HG03520 (cell line): Measurements from ENCODE around the gene EFCAB6.

Experiments
- ATAC-seq: cut with Tn5 transposase; IDR thresholded peaks from one replicate; pipeline ENCODE4 v1.9.1; 2021; ENCODE audit warnings: mild to moderate bottlenecking, moderate library complexity; ENCODE audit not compliant: unreplicated experiment

Gene EFCAB6

DNA sequence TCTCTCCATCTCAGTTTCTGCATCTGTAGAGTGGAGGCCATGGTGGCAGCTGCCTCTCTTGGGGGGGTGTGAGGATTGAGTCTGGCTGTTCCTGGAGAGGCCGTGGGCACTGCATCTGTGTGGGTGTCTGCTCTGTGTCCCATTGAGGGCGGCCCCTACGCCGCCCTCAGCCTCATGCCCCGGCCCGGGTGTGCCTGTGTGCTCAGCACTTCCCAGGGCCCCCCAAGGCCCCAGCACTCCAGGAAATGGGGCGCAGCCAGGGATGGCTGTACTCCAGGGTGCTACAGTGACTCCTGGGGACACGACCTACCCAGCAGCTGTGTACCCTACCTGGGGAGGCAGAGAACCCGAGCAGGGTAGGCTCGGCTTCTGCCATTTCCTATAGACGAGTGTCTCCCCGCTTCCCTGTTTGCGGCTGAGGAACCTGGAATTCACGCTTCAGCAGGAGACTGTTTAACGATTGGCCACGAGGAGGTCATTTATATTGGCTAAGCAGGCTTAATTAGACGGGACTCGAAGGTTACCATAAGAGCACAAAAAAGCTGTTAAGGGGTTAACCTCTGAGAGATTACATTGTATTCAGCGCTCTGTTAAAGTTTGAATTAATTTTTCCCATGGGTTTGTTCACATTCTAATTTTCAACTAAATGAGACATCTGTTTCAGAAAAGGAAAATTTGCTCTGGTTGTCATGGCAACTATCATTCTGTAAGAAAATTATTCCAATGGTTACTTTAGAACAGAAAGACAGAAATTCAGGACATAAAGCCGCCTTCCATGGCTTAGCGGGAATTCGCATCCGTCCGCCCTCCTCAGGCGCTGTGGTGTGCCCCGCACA is 323.9 kb downstream of the EFCAB6 start:
- no peak for ATAC-seq

DNA sequence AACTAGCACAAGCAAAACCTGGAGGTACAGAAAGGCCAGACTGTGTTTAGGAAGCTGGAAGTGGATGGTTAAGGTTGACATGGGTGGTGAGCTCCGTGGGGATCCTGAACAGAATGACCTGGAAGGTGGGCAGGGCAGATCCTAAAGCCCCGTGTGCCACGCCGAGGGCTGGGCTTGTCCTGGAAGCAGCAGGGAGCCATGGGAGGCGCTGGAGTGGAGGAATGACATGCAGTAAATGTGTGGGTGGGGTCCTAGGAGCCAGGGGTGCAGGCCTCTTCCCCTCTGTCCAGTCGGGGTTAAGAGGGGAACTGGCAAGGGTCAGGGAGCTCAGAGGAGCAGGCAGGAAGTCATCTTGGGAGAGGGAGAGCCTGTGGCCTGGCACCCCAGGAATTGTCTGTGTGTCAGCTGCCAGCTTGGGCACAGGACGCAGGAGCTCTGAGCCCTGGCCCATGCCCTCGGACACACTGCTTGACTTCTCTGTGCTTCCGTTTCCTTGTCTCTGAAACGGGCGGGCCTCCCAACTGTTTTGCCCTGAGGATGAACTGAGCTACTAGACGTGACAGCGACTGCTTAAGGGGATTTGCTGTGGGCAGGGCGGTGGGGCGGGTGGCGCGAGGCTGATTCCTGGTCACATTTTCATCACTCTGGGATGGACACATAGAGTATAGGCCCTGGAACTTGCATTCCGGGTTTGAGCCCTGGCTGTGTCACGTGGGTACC is 324.6 kb downstream of the EFCAB6 start:
- no peak for ATAC-seq

DNA sequence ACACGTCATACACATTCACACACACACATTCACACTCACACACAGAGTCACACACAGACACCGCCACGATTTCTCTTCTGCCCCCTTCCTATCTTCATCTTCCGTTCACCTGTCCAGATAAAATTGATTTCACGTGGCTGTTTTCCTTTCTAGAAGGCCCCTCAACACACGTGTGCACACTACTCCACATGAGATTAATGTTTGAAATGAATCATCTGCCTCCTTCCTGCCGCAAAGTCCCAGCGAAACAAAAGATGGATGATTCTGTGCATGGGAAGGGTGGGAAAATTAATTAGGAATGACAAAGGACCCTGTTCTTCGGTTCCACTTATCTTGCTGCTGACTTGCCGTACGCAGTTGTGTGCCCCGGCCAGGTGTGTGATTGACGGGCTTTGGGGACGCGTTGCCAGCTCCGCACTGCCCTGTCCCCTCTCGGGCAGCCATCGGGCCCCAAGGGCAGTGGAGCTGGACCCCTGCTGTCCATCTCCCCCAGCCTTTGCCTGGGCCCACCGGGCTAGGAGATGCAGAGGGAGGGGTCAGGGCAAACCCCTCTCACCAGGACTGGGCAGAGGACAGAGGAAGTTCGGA is 326.5 kb downstream of the EFCAB6 start:
- no peak for ATAC-seq

DNA sequence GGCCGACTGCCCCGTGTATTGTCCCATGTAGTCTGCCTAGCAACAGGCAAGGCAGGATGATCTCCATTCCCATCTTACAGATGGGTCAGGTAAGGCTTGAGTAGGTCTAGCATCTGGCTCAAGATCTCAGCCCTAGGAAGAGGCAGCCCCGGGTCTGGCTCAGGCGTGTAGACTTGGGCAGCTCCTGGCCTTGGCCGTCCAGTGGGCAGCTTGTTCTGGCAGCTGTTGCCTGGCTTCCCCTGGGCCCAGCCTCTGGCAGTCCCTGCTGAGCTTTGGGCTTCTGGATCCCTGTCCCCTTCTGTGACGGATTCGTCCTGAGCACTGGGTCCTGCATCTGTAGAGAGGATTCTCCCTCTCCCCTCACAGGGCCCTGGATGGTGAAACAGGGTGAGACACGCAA is 327.9 kb downstream of the EFCAB6 start:
- no peak for ATAC-seq

DNA sequence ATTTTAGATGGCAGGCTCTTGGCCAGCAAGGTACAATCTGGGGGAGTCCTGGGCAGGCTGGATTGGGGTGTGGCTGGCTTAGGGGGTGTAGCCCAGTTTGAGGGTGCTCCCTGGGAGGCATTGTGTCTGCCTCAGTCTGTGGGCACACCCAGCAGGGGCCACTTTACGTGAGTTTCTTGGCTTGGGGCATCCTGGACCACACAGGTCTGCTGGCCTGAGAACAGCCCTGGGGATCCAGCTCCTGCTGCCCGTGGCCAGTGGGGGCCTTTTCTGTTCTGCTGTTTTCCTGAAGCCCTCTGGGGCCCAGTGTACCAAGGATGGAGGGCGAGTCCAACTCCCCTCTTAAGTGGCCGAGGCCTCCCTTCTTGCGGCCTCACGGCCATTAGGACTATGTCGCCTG is 328.4 kb downstream of the EFCAB6 start:
- no peak for ATAC-seq

DNA sequence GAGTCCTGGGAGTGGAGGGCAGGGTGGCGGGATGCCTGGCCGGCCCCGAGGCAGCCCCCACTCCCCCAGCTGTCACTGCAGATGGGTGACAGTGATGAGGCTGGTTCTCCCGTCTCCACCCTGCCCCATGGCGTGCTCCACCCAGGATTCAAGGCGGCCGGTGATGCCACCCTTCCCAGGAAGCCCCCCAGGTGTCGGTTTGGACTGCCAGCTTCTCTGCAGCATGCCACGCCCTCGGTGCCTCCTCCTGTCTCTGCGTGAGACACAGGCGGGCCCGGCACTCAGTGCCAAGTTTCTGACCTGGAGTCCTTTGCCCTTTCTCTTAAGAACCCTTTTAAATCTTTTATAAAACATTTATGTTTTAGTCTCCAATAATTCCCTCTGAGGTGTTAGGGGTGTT is 328.8 kb downstream of the EFCAB6 start:
- ATAC-seq, result no peak

DNA sequence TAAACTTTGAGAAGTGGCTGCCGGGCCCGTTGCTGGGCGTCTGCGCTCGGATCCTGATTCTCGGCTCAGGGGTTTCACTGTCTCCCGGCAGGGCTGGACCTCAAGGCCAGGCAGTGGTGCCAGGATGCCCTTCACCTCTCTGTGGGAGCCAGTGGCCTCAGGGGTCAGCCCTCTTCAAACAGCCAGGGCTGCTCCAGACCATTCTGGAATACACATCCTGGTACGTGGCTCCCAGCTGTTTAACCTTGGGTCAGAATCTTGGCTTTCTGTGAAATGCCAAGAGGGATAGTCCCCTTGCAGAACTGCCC is 329.8 kb downstream of the EFCAB6 start:
- ATAC-seq, result no peak

DNA sequence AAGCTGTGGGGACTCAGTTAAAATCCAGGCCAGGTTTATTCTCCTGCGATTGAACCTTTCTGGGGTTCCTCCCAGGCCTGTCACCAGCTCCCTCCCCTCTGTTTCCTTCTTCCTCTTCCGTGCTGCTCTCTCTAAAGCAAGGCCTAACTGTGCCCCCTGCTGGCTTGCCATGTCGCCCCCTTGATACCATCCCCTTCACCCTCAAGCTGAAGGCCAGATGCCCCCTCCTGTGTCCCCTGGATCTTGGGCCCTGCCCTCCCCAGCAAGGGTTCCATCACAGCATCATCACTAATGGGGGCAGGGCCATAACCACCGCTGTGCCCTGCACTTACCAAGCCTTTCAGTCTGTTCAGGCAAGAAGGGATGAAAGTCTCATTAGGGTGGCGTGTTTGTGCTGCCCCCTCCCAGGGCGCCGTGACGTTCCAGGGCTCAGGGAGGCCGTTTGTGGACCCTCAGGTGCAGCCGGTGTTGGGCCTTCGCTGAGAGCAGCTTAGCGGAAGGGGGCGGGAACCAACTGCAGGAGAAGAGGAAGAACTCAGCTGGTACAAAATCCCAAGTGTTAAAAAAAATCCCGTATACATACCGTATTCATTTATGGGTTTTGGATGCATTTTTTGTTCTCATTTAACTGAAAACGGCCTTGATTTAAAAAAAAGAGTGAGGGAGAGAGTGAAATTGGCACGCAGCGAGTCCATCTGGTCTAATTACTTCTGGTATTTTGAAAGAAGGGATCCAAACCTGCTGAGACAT is 330.4 kb downstream of the EFCAB6 start:
- no peak for ATAC-seq

DNA sequence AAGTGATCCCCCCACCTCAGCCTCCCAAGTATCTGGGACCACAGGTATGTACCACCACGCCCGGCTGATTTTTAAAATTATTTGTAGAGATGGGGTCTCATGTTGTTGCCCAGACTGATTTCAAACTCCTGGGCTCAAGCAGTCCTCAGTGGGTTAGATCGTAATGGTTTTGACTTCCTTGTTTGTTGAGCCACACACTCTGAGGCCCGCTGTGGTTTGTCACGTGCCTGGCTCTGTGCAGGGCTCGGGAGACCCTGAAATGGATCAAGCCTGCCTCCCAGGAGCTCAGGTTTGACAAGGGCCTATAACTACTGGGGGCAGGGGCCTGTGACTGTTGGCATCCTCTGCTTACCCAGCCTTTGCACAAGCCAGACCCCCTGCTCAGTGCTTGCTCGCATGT is 332.1 kb downstream of the EFCAB6 start:
- no peak for ATAC-seq

DNA sequence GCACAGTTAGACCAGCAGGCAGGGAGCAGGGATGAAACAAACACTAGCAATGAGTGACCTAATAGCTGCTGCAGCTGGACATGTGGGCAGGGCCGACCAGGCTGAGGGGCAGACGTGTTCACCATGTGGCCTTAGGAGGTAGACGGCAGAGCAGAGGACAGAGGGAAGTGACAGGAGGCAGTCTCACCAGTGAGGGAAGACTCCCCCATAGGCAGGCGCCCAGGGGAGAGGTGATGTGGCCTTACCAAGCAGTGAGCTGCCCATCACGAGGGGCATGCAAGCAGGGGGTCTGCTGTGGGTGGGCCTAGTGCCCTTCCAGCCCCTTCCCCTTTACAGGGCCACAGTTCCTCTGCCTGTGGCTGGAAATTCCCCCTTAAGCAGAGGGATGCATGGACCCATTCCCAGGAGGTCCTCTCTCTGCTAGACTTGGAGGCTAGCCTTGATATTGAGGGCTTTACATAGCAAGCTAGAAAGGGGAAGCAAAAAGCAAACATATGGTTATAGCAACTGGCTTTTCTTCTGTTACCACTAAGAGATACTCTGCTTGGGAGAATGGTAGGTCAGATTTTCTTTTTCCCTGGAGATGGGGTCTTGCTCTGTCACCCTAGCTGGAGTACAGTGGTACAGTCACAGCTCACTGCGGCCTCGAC is 332.7 kb downstream of the EFCAB6 start:
- ATAC-seq, result no peak
